ENCODE data around the gene ZNF688. TPM values are rescaled to one million over a fixed set of nuclear protein-coding genes. Genes with fewer than 3 reads are reported as not detected.

The ZNF688 gene
- total and polyA plus RNA-seq, 2 of the 13 experiments (the other 11 are each of a cell fraction or from before 2014, with no cell fraction given): 2.4 to 5.4 TPM

- TF ChIP-seq ZNF343 (CRISPR knock-in tag; IDR thresholded peaks at IDR 0.05) (0 out of 2 replicates have a peak, but pooled peaks have one; percentile 27), ZNF441 (CRISPR knock-in tag; IDR thresholded peaks at IDR 0.05; ENCODE audit: borderline replicate concordance) (0 out of 2 replicates have a peak, but pooled peaks have one; percentile 66), ZNF616 (CRISPR knock-in tag; IDR thresholded peaks at IDR 0.05; ENCODE audit: low read depth) (0 out of 2 replicates have a peak, but pooled peaks have one; percentile 47), ZNF644 (CRISPR knock-in tag; IDR thresholded peaks at IDR 0.05; ENCODE audit: low read depth) (no peak), ZNF660 (CRISPR knock-in tag; IDR thresholded peaks at IDR 0.05; ENCODE audit: borderline replicate concordance, low read depth) (no peak), ZNF704 (CRISPR knock-in tag; IDR thresholded peaks at IDR 0.05; ENCODE audit: borderline replicate concordance) (0 out of 2 replicates have a peak, but pooled peaks have one; percentile 69), CBX1 (IDR thresholded peaks at IDR 0.05; ENCODE audit: low read depth) (no peak), NR1H2 (CRISPR knock-in tag; IDR thresholded peaks at IDR 0.05; ENCODE audit: borderline replicate concordance, low read depth) (no peak), ZNF710 (CRISPR knock-in tag; IDR thresholded peaks at IDR 0.05; ENCODE audit: borderline replicate concordance) (no peak), PBX2 (CRISPR knock-in tag; IDR thresholded peaks at IDR 0.05) (no peak), GFI1 (CRISPR knock-in tag; IDR thresholded peaks at IDR 0.05; ENCODE audit: borderline replicate concordance) (no peak; the same call in 1 of the 2 replicates), ZNF205 (CRISPR knock-in tag; IDR thresholded peaks at IDR 0.05) (no peak), ZBTB3 (CRISPR knock-in tag; IDR thresholded peaks at IDR 0.05; ENCODE audit: borderline replicate concordance, low read depth) (peak; percentile 84; the same call in 1 of the 2 replicates), REXO4 (CRISPR knock-in tag; IDR thresholded peaks at IDR 0.05; ENCODE audit: borderline replicate concordance) (0 out of 2 replicates have a peak, but pooled peaks have one; percentile 32), ZNF414 (CRISPR knock-in tag; IDR thresholded peaks at IDR 0.05) (no peak), NR3C1 (CRISPR knock-in tag; IDR thresholded peaks at IDR 0.05) (no peak), ZBTB20 (CRISPR knock-in tag; IDR thresholded peaks at IDR 0.05; ENCODE audit: borderline replicate concordance, low read depth) (peak; percentile 85), PRPF4 (IDR thresholded peaks at IDR 0.05; ENCODE audit: low read depth, low read length, poor library complexity, severe bottlenecking) (no peak), SRSF1 (optimal IDR thresholded peaks at IDR 0.05; ENCODE audit: low read depth, low read length) (no peak), PRDM4 (CRISPR knock-in tag; IDR thresholded peaks at IDR 0.05; ENCODE audit: borderline replicate concordance) (no peak; the same call in 1 of the 2 replicates), ZNF329 (CRISPR knock-in tag; IDR thresholded peaks at IDR 0.05; ENCODE audit: low read depth) (no peak), SMC3 (IDR thresholded peaks at IDR 0.05; ENCODE audit: low read length) (peak; percentile 57), HOXA3 (CRISPR knock-in tag; IDR thresholded peaks at IDR 0.05) (peak; percentile 85)
Measured at GRCh38 chr16:30535777-30536190, 35.7 kb downstream of the ZNF688 start (continued).

Data from HepG2 (cell line).